T-helper 2 cell (primary cell): ENCODE measurements around the gene PNPLA2.

Experiments
- DNase-seq, 5 experiments: peaks; one replicate each; pipeline versions ENCODE4 v3.0.0 to v3.0.0-alpha.2; 2012 to 2022

Gene PNPLA2

DNA sequence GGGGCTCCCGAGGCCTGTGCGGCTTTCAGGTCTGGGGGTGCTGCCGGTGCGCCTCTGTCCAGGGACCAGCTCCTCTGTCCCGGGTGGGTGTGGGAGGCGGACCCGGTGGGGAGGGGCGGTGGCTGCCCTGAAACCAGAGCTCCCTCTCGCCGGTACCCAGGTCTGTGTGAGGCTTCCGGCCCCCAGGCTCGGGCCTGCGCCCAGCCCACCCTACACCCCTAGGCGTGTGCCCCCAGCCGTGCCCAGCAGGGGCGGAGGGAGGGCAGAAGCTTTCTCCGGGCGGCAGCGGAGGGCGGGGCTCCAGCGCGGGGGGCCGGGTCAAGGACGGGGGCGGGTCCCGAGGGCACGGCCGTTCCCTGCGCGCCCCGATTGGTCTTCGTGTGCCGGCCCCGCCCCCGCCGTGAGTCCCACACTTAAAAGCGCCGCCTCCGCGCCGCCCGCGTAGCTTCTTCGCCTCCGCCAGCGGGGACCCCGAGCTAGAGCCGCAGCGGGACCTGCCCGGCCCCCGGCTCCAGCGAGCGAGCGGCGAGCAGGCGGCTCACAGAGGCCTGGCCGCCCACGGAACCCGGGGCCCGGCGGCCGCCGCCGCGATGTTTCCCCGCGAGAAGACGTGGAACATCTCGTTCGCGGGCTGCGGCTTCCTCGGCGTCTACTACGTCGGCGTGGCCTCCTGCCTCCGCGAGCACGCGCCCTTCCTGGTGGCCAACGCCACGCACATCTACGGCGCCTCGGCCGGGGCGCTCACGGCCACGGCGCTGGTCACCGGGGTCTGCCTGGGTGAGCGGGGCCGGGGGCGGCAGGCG is 616 bp downstream of the PNPLA2 start:
- peak; percentile 84 to 94 (median 90) for DNase-seq

DNA sequence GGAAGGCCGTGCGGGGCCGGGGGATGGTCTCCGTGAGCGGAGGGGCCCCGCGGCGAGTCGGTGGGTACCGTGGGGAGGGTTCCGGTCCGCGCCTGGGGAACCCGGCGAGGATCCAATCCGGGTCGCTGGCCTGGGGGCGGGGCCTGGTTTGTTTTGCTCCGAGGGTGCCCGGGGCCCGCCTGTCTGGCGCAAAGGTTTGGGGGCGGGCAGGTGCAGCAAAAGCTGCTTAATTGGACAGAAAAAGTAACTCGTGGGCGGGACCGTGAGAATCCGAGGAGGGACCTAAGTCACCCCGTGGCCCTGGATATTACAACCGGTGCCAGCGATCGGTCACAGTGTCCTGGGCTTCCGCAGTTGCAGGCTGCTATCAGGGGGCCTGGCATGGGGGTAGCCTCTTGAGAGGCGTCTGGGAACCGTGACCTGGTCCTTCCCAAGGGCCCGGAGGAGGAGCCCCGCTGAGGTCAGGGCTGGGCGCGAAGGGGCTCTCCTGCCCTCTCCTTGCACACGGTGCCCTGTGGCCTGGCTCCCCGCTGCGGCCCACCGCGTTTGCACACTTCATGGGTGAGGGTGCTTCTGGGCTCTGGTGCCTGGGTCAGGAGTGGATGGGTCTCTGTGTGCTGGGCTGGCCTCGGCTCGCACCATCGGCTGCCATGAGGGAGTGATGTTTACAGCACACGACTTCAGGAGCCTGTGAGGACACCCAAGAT is 1.4 kb downstream of the PNPLA2 start:
- DNase-seq, result peak; percentile 89 to 97 (median 92)

DNA sequence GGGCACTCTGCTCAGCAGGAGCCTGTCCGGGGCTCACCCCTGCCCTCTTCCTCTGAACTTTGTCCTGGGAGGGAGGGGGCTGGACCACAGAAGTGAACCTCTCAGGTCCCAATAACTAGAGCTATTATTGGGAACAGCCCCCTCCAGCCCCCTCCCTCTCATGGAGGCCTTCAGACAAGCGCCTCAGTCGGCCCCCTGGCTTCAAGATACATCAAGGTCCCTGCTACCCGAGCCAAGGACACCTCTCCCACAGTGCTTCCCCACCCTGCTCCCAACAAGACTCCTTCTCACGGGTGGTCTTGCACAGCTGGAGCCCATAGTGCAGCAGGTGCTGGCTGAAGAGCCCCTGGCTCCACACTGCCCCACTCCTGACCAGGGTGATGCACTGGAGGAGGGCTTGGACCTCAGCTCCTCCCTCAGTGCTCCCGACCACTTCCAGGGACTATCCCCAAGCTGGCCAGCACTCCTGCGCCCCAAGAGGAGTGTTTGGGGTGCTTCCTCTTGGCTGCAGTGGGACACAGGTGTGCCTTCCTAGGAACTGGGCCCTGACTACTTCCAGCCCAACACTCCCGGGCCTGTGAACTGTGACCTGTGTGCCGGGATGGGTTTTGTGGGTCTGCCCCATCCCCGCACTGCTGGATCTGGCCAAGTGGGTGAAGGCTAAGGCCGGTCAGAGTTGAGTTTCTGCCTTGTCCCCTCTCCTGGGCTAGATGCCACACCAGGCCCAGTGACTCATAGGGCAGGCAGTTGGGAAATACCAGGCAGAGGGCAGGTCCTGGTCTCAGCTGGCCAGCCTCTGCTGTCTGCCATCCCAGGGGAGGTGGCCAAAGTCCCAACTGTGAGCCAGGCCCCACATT is 2.2 kb downstream of the PNPLA2 start:
- no peak for DNase-seq

DNA sequence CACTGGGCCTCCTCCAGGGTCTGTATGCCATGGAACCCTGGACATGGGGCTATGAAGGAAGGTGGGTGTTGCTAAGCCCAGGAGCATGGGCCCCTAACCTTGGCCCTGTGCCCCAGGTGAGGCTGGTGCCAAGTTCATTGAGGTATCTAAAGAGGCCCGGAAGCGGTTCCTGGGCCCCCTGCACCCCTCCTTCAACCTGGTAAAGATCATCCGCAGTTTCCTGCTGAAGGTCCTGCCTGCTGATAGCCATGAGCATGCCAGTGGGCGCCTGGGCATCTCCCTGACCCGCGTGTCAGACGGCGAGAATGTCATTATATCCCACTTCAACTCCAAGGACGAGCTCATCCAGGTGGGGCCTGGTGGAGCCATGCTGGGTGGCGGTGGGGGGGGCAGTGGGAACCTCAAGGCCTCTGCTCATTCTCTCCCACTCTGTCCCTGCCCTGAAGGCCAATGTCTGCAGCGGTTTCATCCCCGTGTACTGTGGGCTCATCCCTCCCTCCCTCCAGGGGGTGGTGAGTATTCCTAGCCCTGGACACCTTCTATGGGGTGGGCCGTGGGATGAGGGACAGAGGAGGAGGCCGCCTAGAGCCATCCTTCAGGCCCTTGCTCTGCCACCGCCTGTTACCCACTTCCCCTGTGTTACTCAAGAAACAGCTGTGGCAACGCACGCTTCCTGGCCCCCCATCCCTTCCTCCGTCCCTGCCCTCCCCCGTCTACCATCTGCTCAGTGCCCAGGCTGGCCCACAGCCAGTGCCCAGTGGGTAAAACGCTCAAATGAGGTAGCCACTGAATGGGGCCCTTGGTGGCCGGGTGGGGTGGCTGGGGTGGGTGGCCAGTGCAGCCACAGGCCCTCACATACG is 3.0 kb downstream of the PNPLA2 start:
- no peak for DNase-seq

DNA sequence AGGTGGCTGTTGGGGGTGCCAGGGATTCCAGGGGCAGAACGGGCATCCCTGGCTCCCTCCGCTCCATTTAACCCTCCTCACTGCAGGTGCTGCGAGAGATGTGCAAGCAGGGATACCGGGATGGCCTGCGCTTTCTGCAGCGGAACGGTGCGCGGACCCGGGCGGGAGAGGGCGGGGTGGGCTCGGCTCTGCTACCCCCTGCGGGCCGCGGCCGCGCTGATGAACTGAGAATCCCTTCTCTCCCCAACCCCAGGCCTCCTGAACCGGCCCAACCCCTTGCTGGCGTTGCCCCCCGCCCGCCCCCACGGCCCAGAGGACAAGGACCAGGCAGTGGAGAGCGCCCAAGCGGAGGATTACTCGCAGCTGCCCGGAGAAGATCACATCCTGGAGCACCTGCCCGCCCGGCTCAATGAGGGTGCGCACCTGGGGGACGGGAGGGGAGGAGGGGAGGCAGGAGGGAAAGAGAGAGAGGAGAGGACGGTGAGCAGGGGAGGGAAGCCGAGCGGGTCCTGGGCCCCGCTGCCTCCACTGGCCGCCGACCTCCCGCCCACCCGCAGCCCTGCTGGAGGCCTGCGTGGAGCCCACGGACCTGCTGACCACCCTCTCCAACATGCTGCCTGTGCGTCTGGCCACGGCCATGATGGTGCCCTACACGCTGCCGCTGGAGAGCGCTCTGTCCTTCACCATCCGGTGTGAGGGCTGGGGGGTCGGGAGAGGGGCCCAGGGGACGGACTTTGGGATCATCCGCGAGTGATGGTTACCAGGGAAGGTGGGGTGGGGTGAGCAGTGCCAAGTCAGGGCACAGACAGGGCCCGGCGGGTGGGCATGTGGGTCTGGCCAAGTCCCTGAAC is 5.0 kb downstream of the PNPLA2 start:
- no peak for DNase-seq

DNA sequence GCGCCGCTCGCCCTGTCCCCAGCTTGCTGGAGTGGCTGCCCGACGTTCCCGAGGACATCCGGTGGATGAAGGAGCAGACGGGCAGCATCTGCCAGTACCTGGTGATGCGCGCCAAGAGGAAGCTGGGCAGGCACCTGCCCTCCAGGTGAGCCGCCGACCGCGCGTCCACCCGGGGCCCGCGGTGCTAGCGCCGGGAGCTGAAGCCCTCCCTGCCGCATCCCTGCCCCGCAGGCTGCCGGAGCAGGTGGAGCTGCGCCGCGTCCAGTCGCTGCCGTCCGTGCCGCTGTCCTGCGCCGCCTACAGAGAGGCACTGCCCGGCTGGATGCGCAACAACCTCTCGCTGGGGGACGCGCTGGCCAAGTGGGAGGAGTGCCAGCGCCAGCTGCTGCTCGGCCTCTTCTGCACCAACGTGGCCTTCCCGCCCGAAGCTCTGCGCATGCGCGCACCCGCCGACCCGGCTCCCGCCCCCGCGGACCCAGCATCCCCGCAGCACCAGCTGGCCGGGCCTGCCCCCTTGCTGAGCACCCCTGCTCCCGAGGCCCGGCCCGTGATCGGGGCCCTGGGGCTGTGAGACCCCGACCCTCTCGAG is 5.7 kb downstream of the PNPLA2 start:
- DNase-seq, result no peak

DNA sequence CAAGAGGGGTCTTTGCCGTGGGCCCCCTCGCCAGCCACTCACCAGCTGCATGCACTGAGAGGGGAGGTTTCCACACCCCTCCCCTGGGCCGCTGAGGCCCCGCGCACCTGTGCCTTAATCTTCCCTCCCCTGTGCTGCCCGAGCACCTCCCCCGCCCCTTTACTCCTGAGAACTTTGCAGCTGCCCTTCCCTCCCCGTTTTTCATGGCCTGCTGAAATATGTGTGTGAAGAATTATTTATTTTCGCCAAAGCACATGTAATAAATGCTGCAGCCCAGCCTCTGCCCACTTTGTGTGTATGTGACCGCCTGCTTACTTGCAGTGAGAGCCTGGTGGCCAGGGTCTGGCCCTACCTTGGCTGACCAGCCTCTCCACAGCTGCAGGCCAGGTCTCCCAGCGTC is 6.2 kb downstream of the PNPLA2 start:
- no peak for DNase-seq

DNA sequence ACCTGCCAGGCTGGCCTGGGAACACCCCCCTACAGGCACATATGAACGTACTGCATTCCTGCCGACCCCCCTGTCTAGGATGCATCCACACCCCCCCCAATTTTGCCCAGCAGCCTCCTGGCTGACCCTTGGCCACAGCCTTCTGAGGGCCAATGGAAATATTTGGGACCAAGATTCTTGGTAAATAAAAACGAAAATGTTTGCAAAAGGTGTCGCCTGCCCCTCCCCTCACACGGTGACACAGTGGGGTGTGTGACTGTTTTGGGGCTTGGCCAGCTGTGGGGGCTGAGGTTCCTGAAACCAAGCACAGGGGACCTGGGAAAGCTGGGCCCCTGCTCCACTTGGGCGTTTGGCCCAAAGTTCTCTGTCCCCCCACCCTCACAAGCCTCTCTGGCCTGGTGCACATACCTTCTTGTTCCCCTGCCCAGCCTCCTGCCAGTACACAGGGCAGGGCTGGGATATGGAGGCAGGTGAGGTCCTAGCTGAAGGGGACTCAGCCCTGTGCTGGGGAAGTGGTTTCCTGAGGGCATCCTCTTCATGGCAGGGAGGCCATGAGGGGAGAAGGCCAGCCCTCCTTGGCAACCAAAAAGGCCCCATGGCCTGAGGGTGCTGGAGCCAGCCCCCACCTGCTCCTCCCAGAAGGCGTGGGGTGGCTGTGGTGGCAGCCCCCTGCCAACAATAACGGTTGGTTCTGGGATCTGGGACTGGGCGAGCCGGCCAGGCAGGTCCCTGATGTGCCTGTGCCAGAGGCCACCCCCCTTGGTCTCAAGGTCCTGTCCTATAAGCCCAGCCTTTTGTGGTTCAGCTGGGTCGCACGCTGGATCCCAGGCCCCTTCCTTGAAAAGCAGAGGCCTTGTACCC is 6.9 kb downstream of the PNPLA2 start:
- DNase-seq, result no peak

DNA sequence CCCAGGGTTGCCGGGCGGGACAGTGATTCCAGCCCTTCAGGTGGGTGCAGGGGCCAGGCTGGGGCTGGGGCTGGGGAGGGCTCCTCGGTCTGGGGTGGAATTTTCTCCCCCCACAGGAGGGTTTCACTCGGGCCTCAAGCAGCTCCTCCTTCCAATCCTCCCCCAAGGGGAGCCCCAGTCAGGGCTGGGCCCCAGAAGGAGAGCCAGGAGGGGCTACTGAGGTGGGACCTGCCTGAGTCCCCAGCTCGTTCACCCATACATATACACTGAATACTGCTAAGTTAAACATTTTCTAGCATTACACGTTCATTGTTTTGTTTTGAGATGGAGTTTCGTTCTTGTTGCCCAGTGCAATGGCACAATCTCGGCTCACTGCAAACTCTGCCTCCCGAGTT is 7.5 kb downstream of the PNPLA2 start:
- no peak for DNase-seq

DNA sequence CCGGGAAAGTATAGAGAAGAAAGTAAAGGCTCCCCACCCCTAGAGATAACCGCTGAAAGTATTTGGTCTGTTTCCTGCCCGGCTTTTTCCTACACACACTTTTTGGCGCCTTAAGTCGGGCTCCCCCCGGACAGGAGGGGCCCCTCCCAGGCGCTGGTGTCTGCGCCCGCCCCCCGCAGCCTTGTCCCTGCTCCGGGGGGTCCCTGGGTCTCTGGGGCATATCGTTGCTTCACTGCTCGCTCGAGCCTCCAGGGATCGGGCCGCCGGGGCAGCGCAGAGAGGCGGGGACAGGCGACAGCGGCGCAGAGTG is 8.1 kb downstream of the PNPLA2 start:
- DNase-seq, result no peak

DNA sequence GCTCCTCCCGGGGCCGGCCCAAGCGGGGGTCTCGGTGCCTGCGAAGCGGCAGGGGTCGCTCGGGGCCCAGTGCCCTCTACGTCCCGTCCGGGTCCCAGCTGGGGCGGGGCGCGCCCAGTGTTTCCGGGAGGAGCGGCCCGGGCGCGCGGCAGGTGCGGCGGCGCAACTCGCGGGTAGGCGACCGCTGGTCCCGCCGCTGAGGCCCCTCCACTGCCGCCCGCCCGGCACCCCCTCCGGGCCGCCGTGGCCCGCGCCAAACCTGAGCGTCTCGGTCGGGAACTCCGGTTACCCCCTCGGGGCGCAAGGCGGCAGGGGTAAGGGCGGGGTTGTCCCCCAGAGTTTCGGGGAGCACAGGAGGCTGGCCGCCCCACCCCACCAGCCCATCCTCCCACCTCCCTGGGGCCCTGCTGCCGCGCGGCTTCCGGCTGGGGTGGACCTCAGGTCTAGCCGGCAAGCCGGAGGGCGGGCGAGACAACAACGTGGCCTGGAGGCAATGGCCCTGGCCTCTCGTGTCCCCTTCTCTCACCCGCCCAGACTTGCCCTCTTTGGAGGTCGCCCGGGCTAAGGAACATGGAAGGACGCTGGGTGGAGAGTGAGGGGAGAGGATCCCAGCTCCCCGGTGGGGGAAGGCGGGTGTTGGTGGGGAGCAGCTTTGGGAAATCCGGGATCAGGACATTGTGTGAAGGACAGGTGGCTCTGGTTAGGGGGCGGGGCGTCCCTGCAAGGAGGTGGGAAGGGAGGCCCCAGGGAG is 8.6 kb downstream of the PNPLA2 start:
- DNase-seq, result no peak

DNA sequence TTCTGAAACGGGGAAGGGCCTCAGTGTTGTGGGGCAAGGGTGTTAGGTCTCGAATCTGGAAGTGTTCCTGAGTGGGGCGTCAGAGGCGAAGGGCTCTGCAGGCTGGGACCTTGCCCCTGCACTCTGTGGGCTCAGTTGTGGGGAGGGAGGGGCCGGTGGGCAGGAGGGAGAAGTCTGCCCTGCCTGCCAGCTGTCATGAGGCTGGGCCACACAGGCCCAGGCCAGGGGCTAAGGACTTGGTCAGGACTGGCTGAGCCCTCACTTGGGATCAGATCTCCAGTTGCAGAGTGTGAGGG is 9.1 kb downstream of the PNPLA2 start, which contains the start of gene CRACR2B:
Gene CRACR2B, plus strand, starts transcription at position 23 of the 296 bp plus-strand sequence. CDS start 689 bp downstream, outside the sequence.
- DNase-seq, result no peak

DNA sequence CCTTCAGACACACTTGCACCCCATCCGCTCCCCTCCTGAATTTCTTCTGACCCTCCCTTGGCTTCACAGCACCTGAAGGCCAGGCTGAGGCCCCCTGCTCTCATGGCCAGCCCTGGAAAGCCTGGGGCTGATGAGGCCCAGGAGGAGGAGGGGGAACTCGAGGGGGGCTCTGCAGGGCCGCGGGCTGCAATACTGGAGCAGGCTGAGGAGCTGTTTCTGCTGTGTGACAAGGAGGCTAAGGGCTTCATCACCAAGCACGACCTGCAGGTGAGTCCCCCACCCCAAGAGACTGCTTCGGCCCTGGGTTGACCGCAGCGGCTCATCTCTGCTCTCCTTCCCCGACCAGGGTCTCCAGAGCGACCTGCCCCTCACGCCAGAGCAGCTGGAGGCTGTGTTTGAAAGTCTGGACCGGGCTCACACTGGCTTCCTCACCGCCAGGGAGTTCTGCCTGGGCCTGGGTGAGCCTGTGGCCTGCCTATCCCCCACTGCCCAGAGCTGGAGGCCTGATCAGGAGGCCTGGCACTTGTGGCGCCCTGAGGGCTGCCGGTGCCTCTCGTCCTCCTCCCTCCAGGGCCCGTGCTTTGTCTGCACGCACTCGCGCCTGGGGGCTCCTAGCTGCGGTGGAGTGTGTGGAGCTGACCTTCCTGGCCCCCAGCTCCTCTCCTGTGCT is 9.9 kb downstream of the PNPLA2 start:
- no peak for DNase-seq

DNA sequence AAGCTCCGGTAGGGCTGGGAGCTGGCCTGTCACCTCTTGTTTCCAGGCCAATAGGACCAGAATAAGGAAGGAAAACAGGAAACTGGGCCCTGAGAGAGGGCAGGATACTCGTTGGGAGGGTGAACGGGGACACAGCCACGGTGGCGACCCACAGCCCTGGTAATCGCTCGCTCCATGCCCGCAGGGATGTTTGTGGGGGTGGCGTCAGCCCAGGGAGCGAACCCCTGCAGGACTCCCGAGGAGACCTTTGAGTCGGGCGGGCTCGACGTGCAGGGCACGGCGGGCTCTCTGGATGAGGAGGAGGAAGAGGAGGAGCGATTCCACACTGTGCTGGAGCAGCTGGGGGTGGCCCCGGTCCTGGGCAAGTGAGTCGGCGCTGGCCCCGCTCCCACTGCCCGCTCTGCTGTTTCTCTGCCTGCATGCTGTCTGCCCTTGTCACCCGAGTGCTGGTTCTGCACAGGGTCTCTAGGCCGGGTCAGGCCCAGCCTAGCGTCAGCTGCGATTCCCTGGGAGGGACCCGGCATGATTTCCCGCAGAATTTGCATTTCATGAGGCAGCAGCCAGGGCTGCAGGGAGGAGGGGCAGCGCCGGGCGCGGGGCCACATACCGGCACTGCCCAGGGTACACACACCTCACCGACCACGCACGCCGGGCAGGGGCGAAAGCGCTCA is 10.6 kb downstream of the PNPLA2 start:
- DNase-seq, result no peak

DNA sequence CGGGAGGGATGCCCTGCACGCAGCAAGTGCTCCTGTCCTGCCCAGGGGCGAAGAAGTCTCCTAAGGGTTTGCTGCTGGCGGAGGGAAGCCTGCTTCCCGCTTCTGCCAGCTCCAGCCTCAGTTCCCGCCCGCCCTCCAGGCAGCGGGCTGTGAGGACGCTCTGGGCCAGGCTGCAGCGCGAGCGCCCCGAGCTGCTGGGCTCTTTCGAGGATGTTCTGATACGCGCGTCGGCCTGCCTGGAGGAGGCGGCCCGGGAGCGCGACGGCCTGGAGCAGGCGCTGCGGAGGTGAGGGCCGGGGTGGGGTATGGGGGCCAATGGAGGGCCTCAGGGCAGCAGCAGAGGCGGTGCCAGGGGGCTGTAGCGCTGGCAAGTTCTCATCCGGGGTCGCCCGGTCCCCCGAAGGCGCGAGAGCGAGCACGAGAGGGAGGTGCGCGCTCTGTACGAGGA is 11.2 kb downstream of the PNPLA2 start:
- no peak for DNase-seq

DNA sequence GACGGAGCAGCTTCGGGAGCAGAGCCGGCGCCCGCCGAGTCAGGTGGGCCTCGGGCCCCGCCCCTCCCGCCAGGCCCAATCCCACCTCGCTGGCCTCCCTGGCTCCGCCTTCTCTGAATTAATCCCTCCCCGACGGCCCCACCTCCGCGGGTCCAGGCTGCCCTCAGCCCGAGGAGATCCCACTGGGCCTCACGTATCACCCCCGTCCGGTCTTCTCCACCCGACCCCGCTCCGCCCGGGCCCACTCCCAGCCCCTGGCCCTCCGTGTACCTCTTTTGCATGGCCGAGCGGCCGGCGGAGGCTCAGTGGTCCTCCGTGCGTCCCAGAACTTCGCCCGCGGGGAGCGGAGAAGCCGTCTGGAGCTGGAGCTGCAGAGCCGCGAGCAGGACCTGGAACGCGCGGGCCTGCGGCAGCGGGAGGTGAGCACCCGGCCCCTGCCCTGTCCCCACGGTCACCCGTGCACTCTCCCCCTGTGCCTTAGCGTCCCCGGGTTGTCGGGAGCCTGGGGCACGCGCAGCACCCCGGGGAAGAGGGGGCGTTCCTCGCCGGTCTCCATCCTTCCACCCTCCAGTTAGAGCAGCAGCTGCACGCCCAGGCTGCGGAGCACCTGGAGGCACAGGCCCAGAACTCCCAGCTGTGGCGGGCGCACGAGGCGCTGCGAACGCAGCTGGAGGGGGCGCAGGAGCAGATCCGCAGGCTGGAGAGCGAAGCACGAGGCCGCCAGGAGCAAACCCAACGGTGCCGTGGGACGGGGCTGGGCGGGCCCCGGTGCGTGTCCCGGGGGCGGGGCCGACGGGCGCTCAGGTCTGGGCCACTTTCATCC is 11.8 kb downstream of the PNPLA2 start:
- peak in 3 of 5 experiments; percentile 51 to 62 (median 53) for DNase-seq
